Gastroesophageal sphincter (tissue), 4 donors: ENCODE data around the gene ELOVL6. TPM values are rescaled to one million over a fixed set of nuclear protein-coding genes. Genes with fewer than 3 reads are reported as not detected.

ENCODE experiments used
- ATAC-seq: fragments of 150-250 bp; one replicate; pipeline ENCODE4 v1.9.1; 2016; ENCODE audit warnings: mild to moderate bottlenecking, moderate library complexity
- H3K27ac ChIP-seq, 4 donors: fragments of 200-600 bp; sonication (generic) in 3 of 4; 1 replicate in 3 of 4; 2 replicates in 1 of 4; pipeline ENCODE4 v1.5.1; 2016 to 2019
- H3K27me3 ChIP-seq: fragments of 200-600 bp; sonication (generic); one replicate; pipeline ENCODE4 v1.5.1; 2019
- H3K36me3 ChIP-seq, 2 donors: fragments of 200-600 bp; sonication (generic); one replicate each; pipeline ENCODE4 v1.5.1; 2019; ENCODE audit warnings: control low read depth in 1 of 2
- H3K4me1 ChIP-seq, 3 donors: fragments of 200-600 bp; sonication (generic); 1 replicate in 2 of 3; 2 replicates in 1 of 3; pipeline ENCODE4 v1.5.1; 2016 to 2019; ENCODE audit warnings: control low read depth in 2 of 3
- H3K4me3 ChIP-seq, 2 donors: fragments of 200-600 bp; sonication (generic); one replicate each; pipeline ENCODE4 v1.5.1; 2019; ENCODE audit warnings: mild to moderate bottlenecking in 1 of 2, moderate library complexity in 1 of 2
- H3K9me3 ChIP-seq, 3 donors: fragments of 200-600 bp; sonication (generic); one replicate each; pipeline ENCODE4 v1.5.1; 2017 to 2019; ENCODE audit warnings: control low read depth in 2 of 3
- CTCF ChIP-seq, 4 experiments: fragments of 200-600 bp in 2 of 4; fragments of 450-650 bp in 2 of 4; sonication (generic) in 1 of 4; IDR thresholded peaks; one replicate each; pipeline ENCODE4 v1.5.1; 2017 to 2019; ENCODE audit warnings: antibody characterized with exemption in 4 of 4, mild to moderate bottlenecking in 2 of 4, moderate library complexity in 2 of 4
- EP300 ChIP-seq: sonication (generic); formaldehyde crosslinking; IDR thresholded peaks from one replicate; pipeline ENCODE4 v1.6.1; 2017; ENCODE audit warnings: antibody characterized with exemption, mild to moderate bottlenecking
- POLR2A ChIP-seq, 2 donors: fragments of 450-650 bp; IDR thresholded peaks; one replicate each; pipeline ENCODE4 v1.6.1; 2017; ENCODE audit warnings: antibody characterized with exemption in 2 of 2, mild to moderate bottlenecking in 2 of 2, moderate library complexity in 1 of 2
- POLR2AphosphoS5 ChIP-seq: sonication (generic); formaldehyde crosslinking; IDR thresholded peaks from one replicate; pipeline ENCODE4 v1.6.1; 2017; ENCODE audit warnings: antibody characterized with exemption
- WGBS, 2 donors: methylation state at CpG; one replicate each; pipeline ENCODE4 v1.1.5; 2018; ENCODE audit warnings: low coverage in 1 of 2; 5-methylcytosine and 5-hydroxymethylcytosine counted together
- total RNA-seq, 4 donors: library from RNA; depleted of rRNA; stranded (reverse); fragments of >200 nt; gene quantifications; one replicate each; pipeline ENCODE4 v1.1.0, GENCODE V29; 2016

The ELOVL6 gene
- total RNA-seq, 4 donors from 2014 or later, result 2.7 to 6.0 (median 3.5) TPM

DNA sequence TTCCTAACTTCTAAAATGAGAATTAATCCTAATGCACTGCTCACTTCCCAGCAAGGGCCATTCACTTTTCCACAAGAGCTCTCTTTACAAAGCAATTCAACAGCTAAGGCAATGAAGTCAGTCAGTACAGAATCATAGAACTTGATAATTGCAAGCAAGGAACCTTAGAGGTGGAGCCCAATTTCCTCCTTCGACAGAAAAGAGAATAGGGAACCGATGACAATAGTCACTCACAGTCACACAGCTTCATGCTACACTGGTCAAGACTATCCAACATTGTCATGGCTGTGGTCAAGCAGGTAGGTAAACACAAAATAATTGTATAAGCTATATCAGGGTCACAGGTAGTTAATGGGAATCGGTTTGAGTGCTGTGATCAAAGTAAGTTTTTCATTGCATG is 90.0 kb downstream of the ELOVL6 start:
- Histone ChIP-seq H3K4me3 (no peak overlapping the region), H3K4me1 (no peaks in the 10 kb centered on the region), H3K27me3 (no peaks in the 10 kb centered on the region), H3K9me3 (no peaks in the 10 kb centered on the region), H3K27ac (no peak overlapping the region), H3K36me3 (no peaks in the 10 kb centered on the region)
- no peak for TF ChIP-seq EP300
- no peak for TF ChIP-seq CTCF (IDR thresholded peaks at IDR 0.05)
- no peak for TF ChIP-seq POLR2A (IDR thresholded peaks at IDR 0.05)
- no peak for TF ChIP-seq POLR2AphosphoS5
- no peak for ATAC-seq
- WGBS, 2 donors, result 73 to 100% methylated on average over 1 to 3 of the region's 3 CpGs

GRCh38 chr4:110107866-110108265 is 90.5 kb downstream of the ELOVL6 start:
- H3K4me3 ChIP-seq, result no peak overlapping the region
- no peaks in the 10 kb centered on the region for H3K27me3 ChIP-seq
- no peaks in the 10 kb centered on the region for H3K36me3 ChIP-seq
- no peak for TF ChIP-seq CTCF (IDR thresholded peaks at IDR 0.05)
- no peak for TF ChIP-seq POLR2AphosphoS5
- no peak for TF ChIP-seq POLR2A (IDR thresholded peaks at IDR 0.05)
- no peak for TF ChIP-seq EP300
- no peak for ATAC-seq
- no peak overlapping the region for H3K27ac ChIP-seq
- H3K4me1 ChIP-seq, result no peaks in the 10 kb centered on the region
- no peaks in the 10 kb centered on the region for H3K9me3 ChIP-seq

GRCh38 chr4:110106931-110107296 is 91.5 kb downstream of the ELOVL6 start:
- Histone ChIP-seq H3K4me1 (no peaks in the 10 kb centered on the region), H3K27ac (no peak overlapping the region), H3K36me3 (no peaks in the 10 kb centered on the region), H3K9me3 (no peaks in the 10 kb centered on the region), H3K4me3 (no peak overlapping the region), H3K27me3 (no peaks in the 10 kb centered on the region)
- TF ChIP-seq EP300 (no peak), POLR2A (IDR thresholded peaks at IDR 0.05) (no peak)
- WGBS, 2 donors, result 72 to 82% methylated on average over 1 of the region's 1 CpG
- no peak for ATAC-seq

- Histone ChIP-seq H3K36me3 (no peaks in the 10 kb centered on the region), H3K27ac (no peak overlapping the region), H3K4me3 (no peak overlapping the region), H3K27me3 (no peaks in the 10 kb centered on the region), H3K4me1 (no peaks in the 10 kb centered on the region), H3K9me3 (no peaks in the 10 kb centered on the region)
- no peak for ATAC-seq
- 50 to 71% methylated on average over 2 of the region's 2 CpGs for WGBS, 2 donors
- no peak for TF ChIP-seq POLR2A (IDR thresholded peaks at IDR 0.05)
- TF ChIP-seq CTCF (IDR thresholded peaks at IDR 0.05), result no peak
- TF ChIP-seq POLR2AphosphoS5, result no peak
- no peak for TF ChIP-seq EP300
These were observed 93.8 kb downstream of the ELOVL6 start for GRCh38 chr4:110104661-110105060.

GRCh38 chr4:110099638-110100037 is 98.8 kb downstream of the ELOVL6 start:
- H3K4me1 ChIP-seq, result peaks cover 0 to 9% (median 0%) of the 10 kb centered on the region in 3 donors
- H3K9me3 ChIP-seq, result no peaks in the 10 kb centered on the region
- TF ChIP-seq EP300 (no peak), CTCF (IDR thresholded peaks at IDR 0.05) (no peak), POLR2A (IDR thresholded peaks at IDR 0.05) (no peak), POLR2AphosphoS5 (no peak)
- no peak for ATAC-seq
- no peak overlapping the region for H3K27ac ChIP-seq
- no peaks in the 10 kb centered on the region for H3K36me3 ChIP-seq
- H3K27me3 ChIP-seq, result no peaks in the 10 kb centered on the region
- no peak overlapping the region for H3K4me3 ChIP-seq

DNA sequence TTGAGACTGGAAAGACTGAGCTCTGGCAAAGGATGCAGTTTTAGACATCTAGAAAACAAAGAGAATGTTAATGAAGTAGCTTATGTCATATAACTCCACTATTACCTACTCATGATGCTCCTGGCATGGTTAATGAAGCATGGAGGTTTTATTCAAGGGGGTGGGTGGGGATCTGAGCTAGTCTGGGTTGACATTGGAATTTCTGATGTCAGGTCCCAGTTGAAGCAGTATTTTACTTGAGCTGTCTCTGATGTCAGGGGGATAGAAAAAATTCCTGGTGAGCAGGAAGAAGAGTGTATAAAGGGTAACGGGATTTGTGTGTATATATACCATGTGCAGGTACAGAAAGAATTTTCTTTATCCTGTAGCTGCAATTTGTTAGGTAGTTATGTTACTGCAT is 102.0 kb downstream of the ELOVL6 start:
- TF ChIP-seq EP300 (no peak), CTCF (IDR thresholded peaks at IDR 0.05) (no peak), POLR2A (IDR thresholded peaks at IDR 0.05) (no peak), POLR2AphosphoS5 (no peak)
- ATAC-seq, result no peak
- Histone ChIP-seq H3K27ac (no peak overlapping the region), H3K9me3 (no peaks in the 10 kb centered on the region), H3K36me3 (no peaks in the 10 kb centered on the region), H3K4me1 (peaks cover 0 to 9% (median 0%) of the 10 kb centered on the region in 3 donors), H3K27me3 (no peaks in the 10 kb centered on the region), H3K4me3 (no peak overlapping the region)
- 89 to 100% methylated on average over 1 of the region's 1 CpG for WGBS, 2 donors
